PC-9 (cell line): Measurements from ENCODE around the gene DEAF1. TPM values are rescaled to one million over a fixed set of nuclear protein-coding genes. Genes with fewer than 3 reads are reported as not detected.

Source experiments
- BruUV-seq: library from RNA; stranded (reverse); fragments of 400-500 nt; replicated peaks from 2 replicates; lab custom pipeline; 2021; lab: Mats Ljungman, UMichigan
- CTCF ChIA-PET: fragments of 300-600 bp; sonication (Branson Sonifier 250); formaldehyde crosslinking; loops from one replicate; lab custom pipeline; 2022; ENCODE audit warnings: antibody characterized with exemption; lab: Charles Lee
- POLR2A ChIA-PET: fragments of 300-600 bp; sonication (Branson Sonifier 250); formaldehyde crosslinking; loops from one replicate; lab custom pipeline; 2022; ENCODE audit warnings: antibody characterized with exemption; ENCODE audit not compliant: unreplicated experiment; lab: Charles Lee
- DNase-seq, 2 experiments: peaks; one replicate each; pipeline versions ENCODE4 v3.0.0 to v3.0.0-alpha.2; 2015 to 2022; ENCODE audit warnings: mixed read lengths in 1 of 2
- H2AFZ ChIP-seq: fragments of 200-600 bp; sonication (generic); 2 replicates; pipeline ENCODE4 v1.8.1; 2017; ENCODE audit warnings: antibody characterized with exemption
- H3F3A ChIP-seq: fragments of 200-600 bp; sonication (generic); 2 replicates; pipeline ENCODE4 v1.8.1; 2017; ENCODE audit warnings: antibody characterized with exemption, mild to moderate bottlenecking, low read depth; ENCODE audit not compliant: insufficient read depth
- H3K27ac ChIP-seq: fragments of 200-600 bp; sonication (generic); 2 replicates; pipeline ENCODE4 v1.6.1; 2016; ENCODE audit warnings: mixed run types
- H3K27me3 ChIP-seq: fragments of 200-600 bp; sonication (generic); 2 replicates; pipeline ENCODE4 v1.6.1; 2016; ENCODE audit warnings: low read depth, mixed run types; ENCODE audit not compliant: insufficient read depth
- H3K36me3 ChIP-seq: fragments of 200-600 bp; sonication (generic); 2 replicates; pipeline ENCODE4 v1.6.1; 2016; ENCODE audit warnings: low read depth, mixed run types
- H3K4me1 ChIP-seq: fragments of 200-600 bp; sonication (generic); replicated peaks from 2 replicates; pipeline ENCODE4 v1.6.1; 2016; ENCODE audit warnings: mixed run types; ENCODE audit not compliant: insufficient read depth
- H3K4me2 ChIP-seq: fragments of 200-600 bp; sonication (generic); 2 replicates; pipeline ENCODE4 v1.6.1; 2017; ENCODE audit warnings: mixed run types
- H3K4me3 ChIP-seq: fragments of 200-600 bp; sonication (generic); 2 replicates; pipeline ENCODE4 v1.6.1; 2016; ENCODE audit warnings: mixed run types
- H3K79me2 ChIP-seq: fragments of 200-600 bp; sonication (generic); 2 replicates; pipeline ENCODE4 v1.6.1; 2017; ENCODE audit warnings: low read depth, mixed run types
- H3K9me2 ChIP-seq: fragments of 200-600 bp; sonication (generic); 2 replicates; pipeline ENCODE4 v1.8.1; 2017; ENCODE audit warnings: mild to moderate bottlenecking; ENCODE audit not compliant: insufficient read depth
- H3K9me3 ChIP-seq: fragments of 200-600 bp; sonication (generic); 2 replicates; pipeline ENCODE4 v1.8.1; 2016; ENCODE audit warnings: low read depth; ENCODE audit not compliant: insufficient read depth
- H4K20me1 ChIP-seq: fragments of 200-600 bp; sonication (generic); 2 replicates; pipeline ENCODE4 v1.8.1; 2017; ENCODE audit not compliant: insufficient read depth
- CTCF ChIP-seq: fragments of 200-600 bp; sonication (generic); conservative IDR thresholded peaks from 2 replicates; pipeline ENCODE4 v1.6.1; 2017; ENCODE audit warnings: mixed run types, antibody characterized with exemption, mild to moderate bottlenecking, moderate library complexity
- EZH2 ChIP-seq: fragments of 200-600 bp; sonication (generic); IDR thresholded peaks from 2 replicates; pipeline ENCODE4 v1.8.0; 2017; ENCODE audit warnings: antibody characterized with exemption, low read depth
- intact Hi-C: fragments of 100-400 bp; cut with micrococcal nuclease; formaldehyde crosslinking; loops from one replicate; pipeline ENCODE4 v1.10.0; 2022; ENCODE audit not compliant: unreplicated experiment
- total RNA-seq: library from RNA; stranded (reverse); gene quantifications from 2 replicates; pipeline ENCODE4 v1.2.3, GENCODE V29; 2021

Gene DEAF1
- total RNA-seq, 1 experiment from 2014 or later = 36.9 TPM

- Histone ChIP-seq H3K4me2 (peak overlapping the region; percentile 38; the same call in 1 of the 2 replicates), H3K27ac (no peak overlapping the region), H3K27me3 (no peaks in the 10 kb centered on the region), H3K4me3 (no peak overlapping the region), H2AFZ (no peak overlapping the region), H3K79me2 (no peaks in the 10 kb centered on the region), H3K9me2 (no peaks in the 10 kb centered on the region), H4K20me1 (peaks cover 7% of the 10 kb centered on the region), H3K4me1 (no peaks in the 10 kb centered on the region), H3K9me3 (no peaks in the 10 kb centered on the region), H3K36me3 (no peaks in the 10 kb centered on the region), H3F3A (peaks cover 13% of the 10 kb centered on the region)
- DNase-seq = peak; percentile 39 to 60
- ChIA-PET POLR2A (interaction anchor here (0.5 kb wide), 1 partner anchor 316 kb away, joined by 3 read pairs; no protein-coding TSS in a partner anchor), CTCF (no interaction called here)
- no peak for TF ChIP-seq CTCF
- no peak for TF ChIP-seq EZH2
- no TSS peak for BruUV-seq
- intact Hi-C loops = no loop called here
Measured at GRCh38 chr11:613369-613968, 81.6 kb downstream of the DEAF1 start.

GRCh38 chr11:612961-613300 is 82.1 kb downstream of the DEAF1 start:
- no peaks in the 10 kb centered on the region for H3K9me3 ChIP-seq
- no peak overlapping the region for H2AFZ ChIP-seq
- peaks cover 13% of the 10 kb centered on the region for H3F3A ChIP-seq
- no peak overlapping the region for H3K4me3 ChIP-seq
- no peaks in the 10 kb centered on the region for H3K9me2 ChIP-seq
- no peaks in the 10 kb centered on the region for H3K4me1 ChIP-seq
- ChIA-PET POLR2A (interaction anchor here (0.5 kb wide), 1 partner anchor 315 kb away, joined by 3 read pairs; no protein-coding TSS in a partner anchor), CTCF (no interaction called here)
- DNase-seq = no peak
- no TSS peak for BruUV-seq
- intact Hi-C loops = loop anchor here (1.0 kb wide), 1 partner anchor 7 kb away; no protein-coding TSS in a partner anchor
- no peaks in the 10 kb centered on the region for H3K36me3 ChIP-seq
- no peaks in the 10 kb centered on the region for H3K27me3 ChIP-seq
- peaks cover 7% of the 10 kb centered on the region for H4K20me1 ChIP-seq
- H3K4me2 ChIP-seq = no peak overlapping the region
- no peaks in the 10 kb centered on the region for H3K79me2 ChIP-seq
- H3K27ac ChIP-seq = no peak overlapping the region
- TF ChIP-seq CTCF (no peak), EZH2 (no peak)

- Histone ChIP-seq H3K27ac (no peak overlapping the region), H4K20me1 (peaks cover 7% of the 10 kb centered on the region)
- POLR2A ChIA-PET = no interaction called here
Measured at GRCh38 chr11:612201-612960, 82.6 kb downstream of the DEAF1 start.

More at GRCh38 chr11:612201-612960, 82.6 kb downstream of the DEAF1 start:
- Histone ChIP-seq H3K36me3 (no peaks in the 10 kb centered on the region), H3K4me1 (no peaks in the 10 kb centered on the region), H3K27me3 (no peaks in the 10 kb centered on the region), H2AFZ (no peak overlapping the region), H3F3A (peaks cover 13% of the 10 kb centered on the region), H3K4me2 (no peak overlapping the region), H3K79me2 (no peaks in the 10 kb centered on the region), H3K4me3 (no peak overlapping the region), H3K9me3 (no peaks in the 10 kb centered on the region), H3K9me2 (no peaks in the 10 kb centered on the region)
- DNase-seq = peak; percentile 31 to 61
- TF ChIP-seq EZH2 (no peak), CTCF (no peak; the same call in 1 of the 2 replicates)
- intact Hi-C loops = loop anchor here (1.0 kb wide), 1 partner anchor 8 kb away; no protein-coding TSS in a partner anchor
- BruUV-seq = no TSS peak
- CTCF ChIA-PET = no interaction called here
